Calu3 (cell line): ENCODE measurements around the gene KXD1. TPM values are rescaled to one million over a fixed set of nuclear protein-coding genes. Genes with fewer than 3 reads are reported as not detected.

Experiments
- BruUV-seq: library from RNA; stranded (reverse); fragments of 400-500 nt; replicated peaks from 2 replicates; lab custom pipeline; 2021; lab: Mats Ljungman, UMichigan
- CTCF ChIA-PET: fragments of 300-600 bp; sonication (Branson Sonifier 250); formaldehyde crosslinking; loops from one replicate; lab custom pipeline; 2022; ENCODE audit warnings: antibody characterized with exemption; lab: Charles Lee
- DNase-seq: peaks from one replicate; pipeline ENCODE4 v3.0.0; 2022
- H3K27ac Mint-ChIP-seq: one replicate; pipeline ENCODE4 v1.8.0; 2022; ENCODE audit warnings: mixed read lengths; ENCODE audit not compliant: unreplicated experiment
- H3K27me3 Mint-ChIP-seq: one replicate; pipeline ENCODE4 v1.8.0; 2022; ENCODE audit warnings: mixed read lengths; ENCODE audit not compliant: unreplicated experiment
- H3K36me3 Mint-ChIP-seq: one replicate; pipeline ENCODE4 v1.8.0; 2022; ENCODE audit warnings: mild to moderate bottlenecking, moderate library complexity, mixed read lengths; ENCODE audit not compliant: insufficient read depth, unreplicated experiment
- H3K4me1 Mint-ChIP-seq: one replicate; pipeline ENCODE4 v1.8.0; 2022; ENCODE audit warnings: mild to moderate bottlenecking, low read depth, mixed read lengths; ENCODE audit not compliant: unreplicated experiment
- H3K4me3 Mint-ChIP-seq: one replicate; pipeline ENCODE4 v1.8.0; 2022; ENCODE audit warnings: mild to moderate bottlenecking, low read depth, moderate library complexity, mixed read lengths; ENCODE audit not compliant: unreplicated experiment
- H3K9me3 Mint-ChIP-seq: one replicate; pipeline ENCODE4 v1.8.0; 2022; ENCODE audit warnings: low read depth, mixed read lengths; ENCODE audit not compliant: unreplicated experiment
- intact Hi-C: fragments of 100-400 bp; cut with micrococcal nuclease; formaldehyde crosslinking; loops from one replicate; pipeline ENCODE4 v1.10.0; 2022; ENCODE audit not compliant: unreplicated experiment
- total RNA-seq: library from RNA; stranded (reverse); gene quantifications from 2 replicates; pipeline ENCODE4 v1.2.3, GENCODE V29; 2022
- TF ChIP-seq, protein P1 (sequence below): fragments of 200-600 bp; IDR thresholded peaks from one replicate; pipeline ENCODE4 v1.8.0; 2022; ENCODE audit warnings: antibody characterized with exemption; ENCODE audit not compliant: unreplicated experiment

Gene KXD1
- total RNA-seq, 1 experiment from 2014 or later = 61.5 TPM

DNA sequence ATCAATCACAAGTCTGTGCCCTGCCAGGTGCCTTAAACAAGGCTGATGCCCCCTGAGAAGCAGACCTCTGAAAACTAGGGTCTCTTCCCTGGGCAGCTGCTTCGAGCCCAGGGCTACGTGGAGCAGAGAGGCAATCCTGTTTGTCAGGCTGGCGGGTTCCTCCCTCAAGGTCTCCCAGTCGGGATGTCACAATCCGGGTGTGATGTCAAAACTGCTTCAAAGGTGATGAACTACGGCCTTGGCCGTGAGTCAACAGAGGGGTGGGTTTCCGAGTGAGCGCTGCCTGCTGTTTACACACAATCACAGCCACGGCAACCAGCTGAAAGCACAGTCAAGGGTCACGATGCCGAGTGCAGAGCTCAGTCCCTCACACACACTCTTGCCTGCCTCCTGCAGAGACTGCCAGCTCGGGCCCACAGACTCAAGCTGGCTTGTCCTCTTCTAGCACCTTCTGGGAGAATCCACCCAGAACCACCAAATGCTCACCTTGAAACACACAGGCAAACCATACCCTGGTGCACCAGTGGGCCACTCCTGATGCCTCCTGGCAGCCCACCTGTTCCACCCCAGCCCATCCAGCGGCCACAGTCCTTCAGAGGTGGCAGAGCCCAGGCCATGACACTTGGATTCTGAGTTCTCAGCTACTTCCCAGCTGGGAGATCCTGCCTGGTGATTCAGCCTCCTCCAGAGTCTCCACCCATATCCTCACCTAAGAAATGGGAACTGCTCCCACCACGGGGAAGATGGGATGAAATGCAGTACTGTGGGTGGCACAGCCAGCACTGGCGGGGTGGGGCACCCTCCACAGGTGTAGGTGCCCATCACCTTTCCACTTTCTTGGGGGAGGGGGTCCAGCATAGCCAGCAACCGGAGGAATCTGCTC, 42.6 kb upstream of the KXD1 start:
- Mint-ChIP-seq H3K9me3 (no peaks in the 10 kb centered on the region), H3K27me3 (no peaks in the 10 kb centered on the region), H3K4me3 (no peak overlapping the region)

DNA sequence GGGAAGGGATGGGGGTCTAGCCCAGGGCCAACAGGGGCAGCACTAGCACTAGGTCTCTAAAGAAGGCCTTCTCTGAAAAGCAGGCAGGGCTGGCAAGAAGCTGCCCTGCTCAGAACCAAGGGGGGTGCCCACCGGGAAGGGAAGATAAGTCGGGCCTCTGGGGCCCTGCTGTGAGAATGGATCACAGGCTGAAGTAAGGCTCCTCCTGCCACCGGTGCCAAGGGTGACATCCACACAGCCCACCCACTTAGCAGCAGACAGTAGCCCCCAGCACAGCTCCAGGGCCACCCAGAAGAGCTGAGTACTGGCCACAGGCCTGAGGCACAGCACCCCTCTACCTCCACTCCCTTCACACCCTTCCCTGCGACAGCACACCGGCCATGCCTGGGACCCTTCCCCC, 41.7 kb upstream of the KXD1 start:
- no peaks in the 10 kb centered on the region for H3K27me3 Mint-ChIP-seq
- H3K4me3 Mint-ChIP-seq = no peak overlapping the region
- CTCF ChIA-PET = no interaction called here
- peaks cover 17% of the 10 kb centered on the region for H3K36me3 Mint-ChIP-seq
- H3K27ac Mint-ChIP-seq = no peak overlapping the region
- H3K9me3 Mint-ChIP-seq = no peaks in the 10 kb centered on the region
- TF ChIP-seq, protein P1, sequence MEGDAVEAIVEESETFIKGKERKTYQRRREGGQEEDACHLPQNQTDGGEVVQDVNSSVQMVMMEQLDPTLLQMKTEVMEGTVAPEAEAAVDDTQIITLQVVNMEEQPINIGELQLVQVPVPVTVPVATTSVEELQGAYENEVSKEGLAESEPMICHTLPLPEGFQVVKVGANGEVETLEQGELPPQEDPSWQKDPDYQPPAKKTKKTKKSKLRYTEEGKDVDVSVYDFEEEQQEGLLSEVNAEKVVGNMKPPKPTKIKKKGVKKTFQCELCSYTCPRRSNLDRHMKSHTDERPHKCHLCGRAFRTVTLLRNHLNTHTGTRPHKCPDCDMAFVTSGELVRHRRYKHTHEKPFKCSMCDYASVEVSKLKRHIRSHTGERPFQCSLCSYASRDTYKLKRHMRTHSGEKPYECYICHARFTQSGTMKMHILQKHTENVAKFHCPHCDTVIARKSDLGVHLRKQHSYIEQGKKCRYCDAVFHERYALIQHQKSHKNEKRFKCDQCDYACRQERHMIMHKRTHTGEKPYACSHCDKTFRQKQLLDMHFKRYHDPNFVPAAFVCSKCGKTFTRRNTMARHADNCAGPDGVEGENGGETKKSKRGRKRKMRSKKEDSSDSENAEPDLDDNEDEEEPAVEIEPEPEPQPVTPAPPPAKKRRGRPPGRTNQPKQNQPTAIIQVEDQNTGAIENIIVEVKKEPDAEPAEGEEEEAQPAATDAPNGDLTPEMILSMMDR = no peak
- no peak for DNase-seq
- intact Hi-C loops = no loop called here
- BruUV-seq = no TSS peak
- H3K4me1 Mint-ChIP-seq = peaks cover 30% of the 10 kb centered on the region

More for the DNA sequence above, 42.6 kb upstream of the KXD1 start:
- CTCF ChIA-PET = interaction anchor here (0.7 kb wide), 1 partner anchor 27 kb away, joined by 3 read pairs; no protein-coding TSS in a partner anchor
- Mint-ChIP-seq H3K27ac (no peak overlapping the region), H3K4me1 (peaks cover 24% of the 10 kb centered on the region), H3K36me3 (peaks cover 7% of the 10 kb centered on the region)
- TF ChIP-seq, protein P1 = no peak
- DNase-seq = peak; percentile 52
- BruUV-seq = no TSS peak
- intact Hi-C loops = no loop called here

DNA sequence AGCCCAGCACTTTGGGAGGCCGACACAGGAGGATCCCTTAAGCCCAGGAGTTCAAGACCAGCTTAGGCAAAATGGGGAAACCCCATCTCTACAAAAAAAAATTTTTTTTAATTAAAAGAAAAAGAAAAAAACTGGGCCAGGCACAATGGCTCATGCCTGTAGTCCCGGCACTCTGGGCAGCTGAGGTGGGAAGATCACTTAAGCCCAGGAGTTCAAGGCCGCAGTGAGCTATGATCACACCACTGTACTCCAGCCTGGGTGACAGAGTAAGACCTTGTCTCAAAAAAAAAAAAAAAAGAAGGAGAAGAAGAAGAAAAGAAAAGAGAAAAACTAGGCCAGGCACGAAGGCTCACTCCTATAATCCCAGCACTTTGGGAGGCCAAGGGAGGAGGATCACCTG, 40.1 kb upstream of the KXD1 start:
- Mint-ChIP-seq H3K27me3 (no peaks in the 10 kb centered on the region), H3K4me1 (peaks cover 30% of the 10 kb centered on the region), H3K36me3 (peaks cover 33% of the 10 kb centered on the region), H3K4me3 (no peak overlapping the region), H3K27ac (no peak overlapping the region), H3K9me3 (no peaks in the 10 kb centered on the region)
- no TSS peak for BruUV-seq
- intact Hi-C loops = no loop called here
- no peak for DNase-seq
- CTCF ChIA-PET = interaction anchor here (0.6 kb wide), 1 partner anchor 224 kb away, joined by 3 read pairs; no protein-coding TSS in a partner anchor
- TF ChIP-seq, protein P1 = no peak

DNA sequence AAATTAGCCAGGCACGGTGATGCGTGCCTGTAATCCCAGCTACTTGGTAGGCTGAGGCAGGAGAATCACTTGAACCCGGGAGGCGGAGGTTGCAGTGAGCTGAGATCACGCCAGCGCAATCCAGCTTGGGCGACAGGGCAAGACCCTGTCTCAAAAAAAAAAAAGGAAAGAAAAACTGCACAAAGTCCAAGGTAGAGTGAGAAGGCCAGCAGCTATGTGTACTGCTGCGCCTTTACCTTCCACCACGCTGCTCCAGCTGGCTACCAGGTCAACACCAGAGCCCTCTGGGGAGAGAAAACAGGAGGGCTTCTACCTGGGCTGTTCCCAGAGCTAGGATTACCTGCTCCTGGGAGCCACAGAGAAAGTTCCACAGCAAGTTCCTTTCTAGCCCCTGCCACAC, 39.0 kb upstream of the KXD1 start:
- H3K27me3 Mint-ChIP-seq = no peaks in the 10 kb centered on the region
- intact Hi-C loops = no loop called here
- H3K4me1 Mint-ChIP-seq = peaks cover 30% of the 10 kb centered on the region
- BruUV-seq = no TSS peak
- CTCF ChIA-PET = interaction anchor here (0.5 kb wide), 1 partner anchor 37 kb away, joined by 3 read pairs; no protein-coding TSS in a partner anchor
- no peak overlapping the region for H3K4me3 Mint-ChIP-seq
- H3K9me3 Mint-ChIP-seq = no peaks in the 10 kb centered on the region
- H3K36me3 Mint-ChIP-seq = peaks cover 35% of the 10 kb centered on the region
- no peak for DNase-seq
- TF ChIP-seq, protein P1 = no peak
- H3K27ac Mint-ChIP-seq = no peak overlapping the region
